ENCODE measurements around the gene ELFN1.

DNA sequence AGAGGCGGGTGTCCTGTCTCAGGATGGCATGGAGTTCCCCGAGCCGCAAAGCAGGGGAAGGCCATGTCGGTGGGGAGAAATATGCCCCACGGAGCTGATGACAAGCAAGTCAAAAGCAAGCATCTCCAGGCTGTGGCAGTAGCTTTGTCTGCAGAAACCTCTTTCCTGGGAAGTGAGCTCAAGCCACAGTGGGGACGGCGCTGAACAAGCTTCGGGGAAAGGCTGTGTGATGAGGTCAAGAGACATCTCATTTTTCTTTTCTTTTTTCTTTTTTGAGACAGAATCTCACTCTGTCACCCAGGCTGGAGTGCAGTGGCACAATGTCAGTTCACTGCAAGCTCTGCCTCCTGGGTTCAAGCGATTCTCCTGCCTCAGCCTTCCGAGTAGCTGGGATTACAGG is 62.6 kb downstream of the ELFN1 start:
- no peak for TF ChIP-seq POLR2AphosphoS5 (IDR thresholded peaks at IDR 0.05; ENCODE audit: low read depth, low read length)
- no peak for TF ChIP-seq TAF1 (IDR thresholded peaks at IDR 0.05; ENCODE audit: borderline replicate concordance, insufficient read depth, low read length)
- TF ChIP-seq FOXP2 (optimal IDR thresholded peaks at IDR 0.05; ENCODE audit: borderline replicate concordance, extremely low read depth, extremely low read length, insufficient read depth) = no peak
- no peak for TF ChIP-seq SIN3A (IDR thresholded peaks at IDR 0.05; ENCODE audit: borderline replicate concordance, insufficient read depth, low read length)
